Stomach (tissue), 4 donors: ENCODE data around the gene RANBP10.

Source experiments
- CTCF ChIP-seq, 7 experiments: fragments of 450-650 bp in 4 of 7; fragments of 200-600 bp in 3 of 7; sonication (generic) in 3 of 7; IDR thresholded peaks; one replicate each; pipeline ENCODE4 v1.5.1; 2016 to 2019; ENCODE audit warnings: antibody characterized with exemption in 7 of 7, control low read depth in 2 of 7, mild to moderate bottlenecking in 1 of 7
- POLR2A ChIP-seq, 4 donors: fragments of 450-650 bp; IDR thresholded peaks; one replicate each; pipeline ENCODE4 v1.6.1; 2016; ENCODE audit warnings: antibody characterized with exemption in 4 of 4, control low read depth in 2 of 4, mild to moderate bottlenecking in 1 of 4, moderate library complexity in 1 of 4
- POLR2AphosphoS5 ChIP-seq, 3 donors: sonication (generic); formaldehyde crosslinking; IDR thresholded peaks; one replicate each; pipeline ENCODE4 v1.6.1; 2016; ENCODE audit warnings: antibody characterized with exemption in 3 of 3

DNA sequence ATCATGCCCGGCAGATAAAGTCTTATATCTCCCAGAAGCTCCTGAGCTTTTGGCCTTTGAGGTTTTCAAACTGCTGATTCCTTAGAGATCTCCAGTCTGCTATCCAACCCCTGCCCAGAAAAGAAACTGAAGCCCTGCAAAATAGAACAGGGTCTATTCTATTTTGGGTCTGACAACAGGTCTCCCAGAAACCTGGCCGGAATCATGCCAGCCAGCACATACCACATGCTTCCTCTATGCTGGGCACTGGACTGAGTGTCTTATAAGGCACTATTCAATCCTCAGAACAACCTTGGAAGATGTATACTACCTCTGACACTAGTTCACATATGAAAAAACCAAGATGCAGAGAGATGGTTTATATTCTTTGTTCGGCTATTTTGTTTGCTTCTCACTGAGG is 66.0 kb downstream of the RANBP10 start:
- TF ChIP-seq CTCF (IDR thresholded peaks at IDR 0.05) (no peak), POLR2A (IDR thresholded peaks at IDR 0.05) (no peak), POLR2AphosphoS5 (IDR thresholded peaks at IDR 0.05) (no peak)
